H1 (cell line): ENCODE results near the gene SIGLEC12. TPM values are rescaled to one million over a fixed set of nuclear protein-coding genes. Genes with fewer than 3 reads are reported as not detected.

Experiments
- KDM1A ChIP-seq: fragments of 200-600, 300-600 bp; sonication (generic); IDR thresholded peaks from 2 replicates; pipeline ENCODE4 v1.7.1; 2016; ENCODE audit warnings: mild to moderate bottlenecking, low read length, borderline replicate concordance
- KDM5A ChIP-seq: fragments of 200-600 bp; IDR thresholded peaks from 2 replicates; pipeline ENCODE4 v1.7.1; 2012; ENCODE audit warnings: mild to moderate bottlenecking, low read length, inconsistent platforms, mixed read lengths
- SIRT6 ChIP-seq: IDR thresholded peaks from one replicate; pipeline ENCODE4 v1.7.1; 2012; ENCODE audit warnings: low read length, inconsistent platforms
- TAF7 ChIP-seq: optimal IDR thresholded peaks from 2 replicates; pipeline ENCODE3; 2011; ENCODE audit warnings: low read depth, mild to moderate bottlenecking, inconsistent platforms, low read length, moderate library complexity, borderline replicate concordance
- polyA plus RNA-seq, 7 experiments: library from polyadenylated mRNA; depleted of rRNA in 3 of 7; stranded (reverse) in 5 of 7; unstranded in 2 of 7; fragments of >200 nt in 5 of 7; fragments of 200-250 nt in 2 of 7; gene quantifications; 1 replicate in 5 of 7; 2 replicates in 1 of 7; 4 replicates in 1 of 7; pipeline versions ENCODE4 v1.2.1 to v1.2.3, GENCODE V29; 2011 to 2013; ENCODE audit warnings: missing spikeins in 2 of 7, mixed read lengths in 2 of 7
- total RNA-seq: library from RNA; stranded (reverse); fragmentation: NEBNext Ultra II Directional; extraction: Animal tissue kit (Norgen Biotek cat#: 25700); gene quantifications from 2 replicates; pipeline ENCODE4 v1.2.1, GENCODE V29; 2021

Gene SIGLEC12
- total and polyA plus RNA-seq, 2 of the 8 experiments (the other 6 are each of a cell fraction or from before 2014, with no cell fraction given) = not detected

DNA sequence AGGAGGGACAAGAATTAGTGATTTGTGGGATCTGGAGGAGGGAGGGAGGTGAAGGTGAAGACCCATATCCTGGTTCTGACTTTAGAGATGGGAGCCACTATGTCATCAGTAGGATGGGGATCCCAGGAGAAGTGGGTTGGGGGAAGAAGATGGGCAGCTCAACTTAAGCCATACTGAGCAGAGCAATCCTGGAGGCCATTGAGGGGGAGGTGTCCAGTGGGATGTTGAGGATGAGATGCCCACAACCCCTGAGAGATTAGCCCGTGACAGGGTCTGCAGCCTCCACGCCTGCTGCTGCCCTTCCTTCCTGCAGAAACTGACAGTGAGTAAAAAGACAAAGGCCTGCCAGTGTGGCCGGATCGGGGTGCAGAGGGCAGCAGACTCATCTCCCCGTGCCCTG lies 41.1 kb upstream of the SIGLEC12 start (continued):
- TF ChIP-seq TAF7 (no peak), SIRT6 (no peak), KDM1A (no peak), KDM5A (no peak)
